ENCODE data around the gene MISP. TPM values are rescaled to one million over a fixed set of nuclear protein-coding genes. Genes with fewer than 3 reads are reported as not detected.

The MISP gene
- total and polyA plus RNA-seq, 9 of the 15 experiments (the other 6 are each of a cell fraction or from before 2014, with no cell fraction given): 0.04 to 0.29 (median 0.05) TPM; not detected in 5

GRCh38 chr19:796692-797527 is 46.0 kb downstream of the MISP start, which contains the start of gene PTBP1 (continued):
- TF ChIP-seq FOXJ2 (tag; IDR thresholded peaks at IDR 0.05) (0 out of 2 replicates have a peak, but pooled peaks have one; percentile 42), MXD1 (CRISPR knock-in tag; IDR thresholded peaks at IDR 0.05; ENCODE audit: borderline replicate concordance, poor library complexity, severe bottlenecking) (peak; percentile 94), ZFPM2 (CRISPR knock-in tag; IDR thresholded peaks at IDR 0.05) (no peak), L3MBTL2 (IDR thresholded peaks at IDR 0.05) (peak; percentile 91), MLX (CRISPR knock-in tag; conservative IDR thresholded peaks at IDR 0.05) (no peak), HMG20A (CRISPR knock-in tag; conservative IDR thresholded peaks at IDR 0.05) (no peak), FOSL1 (tag; conservative IDR thresholded peaks at IDR 0.05) (peak; percentile 50), ZFX (CRISPR knock-in tag; IDR thresholded peaks at IDR 0.05) (peak; percentile 92), SMARCB1 (IDR thresholded peaks at IDR 0.05; ENCODE audit: insufficient read length, low read depth) (no peak), ZBTB26 (CRISPR knock-in tag; IDR thresholded peaks at IDR 0.05) (no peak), ZBTB12 (CRISPR knock-in tag; IDR thresholded peaks at IDR 0.05) (0 out of 2 replicates have a peak, but pooled peaks have one; percentile 16), TCFL5 (CRISPR knock-in tag; conservative IDR thresholded peaks at IDR 0.05) (no peak), PHB (CRISPR knock-in tag; IDR thresholded peaks at IDR 0.05) (no peak), SMC3 (conservative IDR thresholded peaks at IDR 0.05; ENCODE audit: insufficient read depth, low read depth, low read length) (no peak), BDP1 (IDR thresholded peaks at IDR 0.05; ENCODE audit: insufficient read depth, insufficient read length) (no peak), CBX2 (IDR thresholded peaks at IDR 0.05; ENCODE audit: insufficient read depth, low read length, poor library complexity, severe bottlenecking) (no peak), SNRNP70 (optimal IDR thresholded peaks at IDR 0.05; ENCODE audit: low read depth, low read length) (no peak), HNRNPUL1 (IDR thresholded peaks at IDR 0.05; ENCODE audit: low read length) (no peak)
- TF ChIP-seq, protein P1, sequence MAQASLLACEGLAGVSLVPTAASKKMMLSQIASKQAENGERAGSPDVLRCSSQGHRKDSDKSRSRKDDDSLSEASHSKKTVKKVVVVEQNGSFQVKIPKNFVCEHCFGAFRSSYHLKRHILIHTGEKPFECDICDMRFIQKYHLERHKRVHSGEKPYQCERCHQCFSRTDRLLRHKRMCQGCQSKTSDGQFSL (CRISPR knock-in tag; IDR thresholded peaks at IDR 0.05): no peak
- TF ChIP-seq, protein P1 (tag; IDR thresholded peaks at IDR 0.05): no peak
- TF ChIP-seq, protein P2, sequence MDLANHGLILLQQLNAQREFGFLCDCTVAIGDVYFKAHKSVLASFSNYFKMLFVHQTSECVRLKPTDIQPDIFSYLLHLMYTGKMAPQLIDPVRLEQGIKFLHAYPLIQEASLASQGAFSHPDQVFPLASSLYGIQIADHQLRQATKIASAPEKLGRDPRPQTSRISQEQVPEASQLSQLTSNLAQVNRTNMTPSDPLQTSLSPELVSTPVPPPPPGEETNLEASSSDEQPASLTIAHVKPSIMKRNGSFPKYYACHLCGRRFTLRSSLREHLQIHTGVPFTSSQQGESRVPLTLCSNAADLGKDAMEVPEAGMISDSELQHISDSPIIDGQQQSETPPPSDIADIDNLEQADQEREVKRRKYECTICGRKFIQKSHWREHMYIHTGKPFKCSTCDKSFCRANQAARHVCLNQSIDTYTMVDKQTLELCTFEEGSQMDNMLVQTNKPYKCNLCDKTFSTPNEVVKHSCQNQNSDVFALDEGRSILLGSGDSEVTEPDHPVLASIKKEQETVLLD (IDR thresholded peaks at IDR 0.05): peak; percentile 73
